Esophagus muscularis mucosa (tissue), 4 donors: ENCODE measurements around the gene SKP1.

Source experiments
- EP300 ChIP-seq: sonication (generic); formaldehyde crosslinking; IDR thresholded peaks from one replicate; pipeline ENCODE4 v1.6.1; 2017; ENCODE audit warnings: antibody characterized with exemption
- POLR2A ChIP-seq: fragments of 450-650 bp; IDR thresholded peaks from one replicate; pipeline ENCODE4 v1.6.1; 2017; ENCODE audit warnings: antibody characterized with exemption, moderate library complexity, mild to moderate bottlenecking, low read depth
- POLR2AphosphoS5 ChIP-seq, 2 donors: sonication (generic); formaldehyde crosslinking; IDR thresholded peaks; one replicate each; pipeline ENCODE4 v1.6.1; 2017; ENCODE audit warnings: antibody characterized with exemption in 2 of 2
- TF ChIP-seq, protein P1 (sequence below), 3 experiments: fragments of 200-600 bp in 2 of 3; fragments of 450-650 bp in 1 of 3; sonication (generic) in 2 of 3; IDR thresholded peaks; one replicate each; pipeline ENCODE4 v1.5.1; 2017 to 2019; ENCODE audit warnings: antibody characterized with exemption in 3 of 3, mild to moderate bottlenecking in 2 of 3, moderate library complexity in 1 of 3

DNA sequence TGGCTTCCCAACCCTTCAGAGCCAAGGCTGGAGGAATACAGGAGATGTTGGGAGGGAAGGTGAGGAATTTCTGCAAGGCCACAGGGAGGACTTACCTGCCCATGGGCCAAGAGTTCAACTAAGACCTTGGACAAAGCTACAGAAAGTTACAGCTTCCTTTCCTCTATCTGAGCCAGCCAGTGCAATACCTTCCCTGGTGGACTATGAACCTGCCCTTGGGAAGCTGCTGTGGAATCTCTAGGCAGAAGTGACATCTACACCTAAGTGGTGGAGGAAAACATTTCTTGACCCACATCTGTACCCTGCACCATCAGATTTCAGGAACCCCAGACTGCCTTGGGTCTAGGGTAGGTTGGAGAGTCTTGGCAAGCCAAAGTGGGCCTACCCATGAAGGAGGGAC, 6.7 kb upstream of the SKP1 start:
- TF ChIP-seq, protein P1, sequence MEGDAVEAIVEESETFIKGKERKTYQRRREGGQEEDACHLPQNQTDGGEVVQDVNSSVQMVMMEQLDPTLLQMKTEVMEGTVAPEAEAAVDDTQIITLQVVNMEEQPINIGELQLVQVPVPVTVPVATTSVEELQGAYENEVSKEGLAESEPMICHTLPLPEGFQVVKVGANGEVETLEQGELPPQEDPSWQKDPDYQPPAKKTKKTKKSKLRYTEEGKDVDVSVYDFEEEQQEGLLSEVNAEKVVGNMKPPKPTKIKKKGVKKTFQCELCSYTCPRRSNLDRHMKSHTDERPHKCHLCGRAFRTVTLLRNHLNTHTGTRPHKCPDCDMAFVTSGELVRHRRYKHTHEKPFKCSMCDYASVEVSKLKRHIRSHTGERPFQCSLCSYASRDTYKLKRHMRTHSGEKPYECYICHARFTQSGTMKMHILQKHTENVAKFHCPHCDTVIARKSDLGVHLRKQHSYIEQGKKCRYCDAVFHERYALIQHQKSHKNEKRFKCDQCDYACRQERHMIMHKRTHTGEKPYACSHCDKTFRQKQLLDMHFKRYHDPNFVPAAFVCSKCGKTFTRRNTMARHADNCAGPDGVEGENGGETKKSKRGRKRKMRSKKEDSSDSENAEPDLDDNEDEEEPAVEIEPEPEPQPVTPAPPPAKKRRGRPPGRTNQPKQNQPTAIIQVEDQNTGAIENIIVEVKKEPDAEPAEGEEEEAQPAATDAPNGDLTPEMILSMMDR (IDR thresholded peaks at IDR 0.05): no peak
- TF ChIP-seq POLR2A (no peak), EP300 (no peak), POLR2AphosphoS5 (IDR thresholded peaks at IDR 0.05) (no peak)
